Esophagus muscularis mucosa (tissue), 4 donors: ENCODE results near the gene HOXB7. TPM values are rescaled to one million over a fixed set of nuclear protein-coding genes. Genes with fewer than 3 reads are reported as not detected.

Experiments used
- DNase-seq: peaks from one replicate; pipeline ENCODE4 v3.0.0-alpha.2; 2017; ENCODE audit errors: extremely low spot score
- H3K27ac ChIP-seq, 4 donors: fragments of 200-600 bp; sonication (generic); replicated peaks in 1 of 4; 1 replicate in 3 of 4; 2 replicates in 1 of 4; pipeline ENCODE4 v1.5.1; 2016 to 2019; ENCODE audit warnings: mild to moderate bottlenecking in 1 of 4
- H3K27me3 ChIP-seq, 4 donors: fragments of 200-600 bp; sonication (generic); one replicate each; pipeline versions ENCODE4 v1.5.1 to v1.6.0; 2016 to 2019
- H3K36me3 ChIP-seq, 4 donors: fragments of 200-600 bp; sonication (generic); one replicate each; pipeline ENCODE4 v1.5.1; 2016 to 2019
- H3K4me1 ChIP-seq, 4 donors: fragments of 200-600 bp; sonication (generic); one replicate each; pipeline ENCODE4 v1.5.1; 2016 to 2019
- H3K4me3 ChIP-seq, 4 donors: fragments of 200-600 bp; sonication (generic); 1 replicate in 2 of 4; 2 replicates in 2 of 4; pipeline ENCODE4 v1.5.1; 2016 to 2019; ENCODE audit warnings: mild to moderate bottlenecking in 4 of 4, moderate library complexity in 1 of 4
- H3K9me3 ChIP-seq, 4 donors: fragments of 200-600 bp; sonication (generic); 1 replicate in 3 of 4; 2 replicates in 1 of 4; pipeline ENCODE4 v1.5.1; 2016 to 2019
- CTCF ChIP-seq, 3 experiments: fragments of 200-600 bp in 2 of 3; fragments of 450-650 bp in 1 of 3; sonication (generic) in 2 of 3; IDR thresholded peaks; one replicate each; pipeline ENCODE4 v1.5.1; 2017 to 2019; ENCODE audit warnings: antibody characterized with exemption in 3 of 3, mild to moderate bottlenecking in 2 of 3, moderate library complexity in 1 of 3
- EP300 ChIP-seq: sonication (generic); formaldehyde crosslinking; IDR thresholded peaks from one replicate; pipeline ENCODE4 v1.6.1; 2017; ENCODE audit warnings: antibody characterized with exemption
- POLR2A ChIP-seq: fragments of 450-650 bp; IDR thresholded peaks from one replicate; pipeline ENCODE4 v1.6.1; 2017; ENCODE audit warnings: antibody characterized with exemption, moderate library complexity, mild to moderate bottlenecking, low read depth
- POLR2AphosphoS5 ChIP-seq, 2 donors: sonication (generic); formaldehyde crosslinking; IDR thresholded peaks; one replicate each; pipeline ENCODE4 v1.6.1; 2017; ENCODE audit warnings: antibody characterized with exemption in 2 of 2
- WGBS: methylation state at CpG from one replicate; pipeline ENCODE4 v1.1.5; 2018; 5-methylcytosine and 5-hydroxymethylcytosine counted together
- intact Hi-C: fragments of 100-400 bp; cut with DNase I; formaldehyde crosslinking; loops from one replicate; pipeline ENCODE4 v1.15.1; 2023
- total RNA-seq, 4 donors: library from RNA; depleted of rRNA; stranded (reverse); fragments of >200 nt; gene quantifications; one replicate each; pipeline versions ENCODE4 v1.1.0 to v1.2.1, GENCODE V29; 2016

HOXB7 gene
- total RNA-seq, 4 donors from 2014 or later: 0.52 to 1.7 (median 0.66) TPM

- Histone ChIP-seq H3K27ac (peak overlapping the region in 1 of 4 donors; percentile 91), H3K27me3 (peaks cover 0 to 26% (median 0%) of the 10 kb centered on the region in 4 donors), H3K4me1 (peaks cover 42 to 60% (median 50%) of the 10 kb centered on the region in 4 donors), H3K9me3 (no peaks in the 10 kb centered on the region), H3K36me3 (no peaks in the 10 kb centered on the region), H3K4me3 (peak overlapping the region in 2 of 4 donors; percentile 8 to 28)
- no peak for TF ChIP-seq POLR2AphosphoS5 (IDR thresholded peaks at IDR 0.05)
- TF ChIP-seq POLR2A: no peak
- no peak for TF ChIP-seq EP300
- TF ChIP-seq CTCF (IDR thresholded peaks at IDR 0.05): no peak
- WGBS: 67% methylated on average over 10 of the region's 10 CpGs
- intact Hi-C loops: no loop called here
- no peak for DNase-seq
Measured at GRCh38 chr17:48589060-48589830, 21.6 kb downstream of the HOXB7 start.

GRCh38 chr17:48588528-48588927 lies 22.3 kb downstream of the HOXB7 start:
- no peaks in the 10 kb centered on the region for H3K36me3 ChIP-seq
- H3K27me3 ChIP-seq: peaks cover 0 to 21% (median 0%) of the 10 kb centered on the region in 4 donors
- peaks cover 36 to 60% (median 50%) of the 10 kb centered on the region in 4 donors for H3K4me1 ChIP-seq
- WGBS: 50% methylated on average over 1 of the region's 2 CpGs
- TF ChIP-seq CTCF (IDR thresholded peaks at IDR 0.05) (no peak), POLR2A (no peak), POLR2AphosphoS5 (IDR thresholded peaks at IDR 0.05) (no peak), EP300 (no peak)
- H3K4me3 ChIP-seq: no peak overlapping the region
- intact Hi-C loops: no loop called here
- no peaks in the 10 kb centered on the region for H3K9me3 ChIP-seq
- peak overlapping the region in 1 of 4 donors; percentile 91 for H3K27ac ChIP-seq
- DNase-seq: no peak

DNA sequence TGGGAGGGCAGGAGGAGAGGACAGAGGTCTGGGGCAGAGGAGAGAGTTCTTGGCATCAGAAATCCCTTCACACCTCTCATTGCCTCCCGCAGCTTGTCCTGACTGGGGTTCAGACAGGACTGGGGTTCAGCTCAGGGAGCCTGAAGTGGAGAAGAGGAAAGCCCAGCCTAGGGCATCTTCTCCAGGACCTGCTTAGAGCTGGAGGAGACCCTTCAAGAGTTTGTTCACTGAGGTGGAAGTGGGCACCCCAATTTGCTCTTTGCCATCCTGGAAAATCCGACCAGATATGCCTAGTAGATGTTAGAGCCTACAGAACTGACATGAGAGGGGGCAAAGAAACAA lies 22.8 kb downstream of the HOXB7 start:
- TF ChIP-seq EP300 (no peak), POLR2A (no peak), POLR2AphosphoS5 (IDR thresholded peaks at IDR 0.05) (no peak), CTCF (IDR thresholded peaks at IDR 0.05) (no peak)
- peaks cover 0 to 17% (median 0%) of the 10 kb centered on the region in 4 donors for H3K27me3 ChIP-seq
- DNase-seq: no peak
- no peaks in the 10 kb centered on the region for H3K9me3 ChIP-seq
- peak overlapping the region in 1 of 4 donors; percentile 91 for H3K27ac ChIP-seq
- H3K36me3 ChIP-seq: no peaks in the 10 kb centered on the region
- intact Hi-C loops: no loop called here
- H3K4me1 ChIP-seq: peaks cover 33 to 60% (median 50%) of the 10 kb centered on the region in 4 donors
- WGBS: 80% methylated on average over 2 of the region's 2 CpGs
- H3K4me3 ChIP-seq: no peak overlapping the region

DNA sequence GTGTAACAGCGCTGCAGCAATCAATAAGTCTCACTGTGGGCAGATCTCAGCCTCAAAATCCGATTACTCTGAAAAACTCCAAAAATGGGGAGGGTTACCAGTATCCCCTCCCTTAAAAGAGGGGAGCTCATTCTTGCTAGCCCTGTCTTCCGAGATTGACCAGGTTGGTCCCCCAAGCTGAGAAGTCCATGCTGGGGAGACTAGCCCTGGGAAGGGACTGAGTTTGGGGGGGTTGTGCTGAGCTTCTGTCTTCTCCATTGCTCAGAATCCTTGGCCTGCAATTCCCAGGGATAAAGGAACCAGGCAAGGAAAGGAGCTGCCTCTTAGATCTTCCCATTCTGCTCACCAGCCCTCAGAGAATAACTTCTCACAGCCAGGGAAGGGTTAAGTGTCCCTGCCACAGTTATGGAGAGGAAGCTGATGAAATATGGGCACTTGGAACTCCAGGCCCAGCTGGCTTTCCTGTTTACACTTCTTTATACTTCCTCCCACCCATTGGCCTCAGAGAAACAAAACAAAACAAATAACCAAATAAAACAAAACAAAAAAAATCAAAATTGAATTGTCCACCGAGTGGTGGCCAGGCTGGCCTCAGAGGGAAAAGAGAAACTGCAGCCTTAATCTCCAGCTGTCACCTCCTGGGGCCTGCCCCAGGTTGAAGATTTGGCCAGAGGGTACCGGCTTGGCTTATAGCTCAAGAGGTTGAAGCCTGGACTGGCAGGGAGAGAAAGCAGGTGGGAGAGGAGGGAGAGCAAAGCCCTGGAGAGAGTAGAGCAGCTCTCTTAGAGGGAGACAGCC lies 23.3 kb downstream of the HOXB7 start:
- Histone ChIP-seq H3K27me3 (peaks cover 0 to 12% (median 0%) of the 10 kb centered on the region in 4 donors), H3K36me3 (no peaks in the 10 kb centered on the region), H3K4me3 (peak overlapping the region in 1 of 4 donors; percentile 74), H3K4me1 (peaks cover 36 to 60% (median 50%) of the 10 kb centered on the region in 4 donors), H3K9me3 (no peaks in the 10 kb centered on the region), H3K27ac (peak overlapping the region; percentile 9 to 97 (median 72))
- TF ChIP-seq CTCF (IDR thresholded peaks at IDR 0.05) (no peak), EP300 (no peak), POLR2A (no peak), POLR2AphosphoS5 (IDR thresholded peaks at IDR 0.05) (no peak)
- no peak for DNase-seq
- intact Hi-C loops: no loop called here
- 74% methylated on average over 5 of the region's 5 CpGs for WGBS
